ENCODE results near the gene HOXB3.

The HOXB3 gene

DNA sequence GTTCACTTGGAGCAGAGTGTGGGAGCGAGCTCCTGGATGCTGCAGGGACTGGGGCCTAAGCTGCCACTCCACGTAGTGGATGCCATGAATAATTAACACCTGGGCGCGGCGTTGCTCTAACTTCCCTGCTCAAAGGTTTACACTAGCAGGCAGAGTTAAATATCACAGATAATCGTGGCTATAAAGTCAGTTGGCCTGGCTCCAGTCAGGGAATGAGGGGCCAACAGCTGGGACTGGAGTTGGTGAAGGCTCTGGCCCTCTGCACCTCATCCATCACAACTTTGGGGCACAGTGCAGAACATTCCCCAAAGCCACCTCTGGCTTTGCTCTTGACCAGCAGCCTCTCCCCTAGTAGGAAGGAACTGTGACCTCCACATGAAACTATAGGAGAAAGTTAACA, 22.8 kb downstream of the HOXB3 start:
- no peak for DNase-seq

DNA sequence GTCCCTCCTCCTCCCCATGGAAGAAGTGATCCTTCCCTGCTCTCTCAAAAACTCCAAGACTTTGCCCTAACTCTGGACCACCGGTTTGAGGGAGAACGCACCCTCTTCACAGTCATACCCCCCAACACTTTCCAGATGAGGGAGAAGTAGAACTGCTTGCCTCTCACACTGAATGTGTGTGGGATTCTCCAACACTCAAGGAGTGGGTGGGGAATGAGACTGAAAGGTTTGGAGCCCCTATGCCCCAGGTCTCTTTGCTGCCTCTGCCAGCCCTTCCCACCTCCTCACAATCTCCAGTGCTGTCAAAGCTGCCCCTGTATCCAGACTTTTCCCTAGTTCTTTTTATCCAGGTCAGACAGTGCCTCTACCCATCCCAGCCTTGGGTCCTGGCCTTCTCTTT, 23.3 kb downstream of the HOXB3 start:
- no peak for DNase-seq

DNA sequence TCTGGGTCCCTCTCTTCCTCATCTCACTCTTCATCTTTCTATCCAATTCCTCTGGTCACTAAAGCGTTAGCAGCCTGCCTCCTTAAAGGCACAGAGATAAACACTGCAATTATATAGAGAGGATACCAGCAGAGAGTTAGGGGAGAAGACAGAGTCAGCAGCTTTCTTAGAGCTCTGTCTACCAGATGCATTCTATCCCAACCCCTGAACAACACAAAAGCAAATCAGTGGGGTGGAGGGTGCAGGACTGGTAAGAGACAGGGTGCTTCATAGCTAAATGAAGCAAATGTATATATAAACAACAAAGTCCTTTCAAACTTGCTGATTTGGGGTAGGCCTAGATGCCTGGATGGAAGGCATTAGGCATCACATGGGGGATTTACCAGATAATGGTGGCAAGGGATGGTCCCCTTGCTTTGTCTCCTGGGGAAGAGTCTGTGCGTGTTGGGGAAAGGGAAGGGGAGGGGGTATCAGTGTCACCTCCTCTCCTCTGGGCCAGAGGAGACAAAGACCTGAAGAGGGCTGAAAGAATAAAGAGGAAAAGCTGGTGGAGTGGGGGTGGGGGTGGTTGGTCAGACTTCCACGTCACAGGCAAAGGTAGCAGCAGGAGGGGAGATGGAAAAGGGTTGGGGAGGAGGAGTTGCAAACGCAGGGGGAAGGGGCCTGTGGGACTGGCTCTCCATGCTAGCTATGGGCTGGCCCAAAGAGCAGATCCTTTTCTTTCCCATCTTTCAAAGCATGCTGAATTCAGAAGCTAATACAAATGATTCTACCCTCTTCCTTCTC, 23.9 kb downstream of the HOXB3 start:
- DNase-seq = no peak

DNA sequence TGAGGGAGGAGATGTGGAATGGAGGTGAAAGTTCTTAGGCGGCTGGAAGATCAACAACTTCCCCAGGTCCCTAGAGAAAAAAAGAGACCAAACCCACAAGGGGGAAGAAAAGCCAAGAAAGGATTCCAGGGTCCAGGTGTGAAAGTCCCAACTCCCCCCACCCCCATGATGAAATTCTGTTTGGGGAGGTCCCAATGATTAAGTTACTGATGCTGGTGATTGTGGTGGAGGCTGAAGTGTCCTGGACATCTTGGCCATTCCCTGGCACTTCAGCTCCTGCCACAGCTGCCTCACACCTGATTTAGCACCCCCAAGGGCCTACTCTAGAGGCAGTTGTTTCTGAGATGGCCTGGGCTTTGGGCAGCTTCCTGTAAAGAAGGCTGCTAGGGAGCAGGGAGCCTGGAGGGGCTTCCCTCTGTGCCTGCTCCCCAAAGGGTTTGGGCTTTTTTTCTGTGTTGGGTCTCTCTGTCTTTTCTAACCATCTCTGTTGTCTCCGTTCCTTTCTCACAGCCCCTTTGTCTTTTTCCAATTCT, 25.0 kb downstream of the HOXB3 start:
- DNase-seq = no peak

DNA sequence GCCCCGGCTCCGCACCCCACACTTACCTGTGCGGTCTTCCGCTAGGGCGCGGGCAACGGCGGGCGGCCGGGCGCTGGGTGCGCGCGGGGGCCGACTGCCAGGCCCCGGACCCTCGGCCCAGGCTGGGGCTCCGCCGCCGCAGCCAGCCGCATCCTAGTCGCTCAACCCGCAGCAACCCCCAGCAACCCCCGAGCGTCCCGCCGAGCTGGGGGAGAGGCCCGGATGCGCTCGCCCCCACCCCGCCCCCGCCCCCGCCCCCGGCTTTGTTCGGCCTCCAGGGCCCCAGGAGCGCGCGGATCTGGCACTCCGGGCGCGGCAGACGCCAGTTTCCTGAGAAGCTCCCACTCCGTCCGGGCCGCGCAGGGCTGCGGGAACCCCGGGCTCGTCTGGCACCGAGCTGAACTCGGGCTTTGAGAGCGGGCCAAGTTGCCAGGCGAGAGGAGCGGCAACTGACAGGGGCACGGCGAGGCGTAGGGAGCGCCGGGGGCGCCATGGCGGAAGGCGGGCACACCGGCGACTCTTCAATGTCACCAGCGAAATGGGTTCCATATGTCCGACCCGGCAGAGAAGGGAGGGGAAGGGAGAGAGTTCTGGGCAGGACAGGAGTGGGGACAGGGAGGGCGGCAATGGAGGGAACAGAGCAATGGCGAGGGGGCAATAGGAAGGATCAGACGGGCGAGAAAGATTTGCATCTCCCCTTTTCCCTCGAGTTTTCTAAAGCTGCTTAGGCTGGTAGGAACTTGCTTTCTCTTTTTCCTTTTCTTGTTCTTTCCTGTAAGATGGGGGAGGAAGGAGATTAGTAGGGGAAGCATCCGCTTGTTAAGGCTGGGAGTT, 25.6 kb downstream of the HOXB3 start:
- no peak for DNase-seq

DNA sequence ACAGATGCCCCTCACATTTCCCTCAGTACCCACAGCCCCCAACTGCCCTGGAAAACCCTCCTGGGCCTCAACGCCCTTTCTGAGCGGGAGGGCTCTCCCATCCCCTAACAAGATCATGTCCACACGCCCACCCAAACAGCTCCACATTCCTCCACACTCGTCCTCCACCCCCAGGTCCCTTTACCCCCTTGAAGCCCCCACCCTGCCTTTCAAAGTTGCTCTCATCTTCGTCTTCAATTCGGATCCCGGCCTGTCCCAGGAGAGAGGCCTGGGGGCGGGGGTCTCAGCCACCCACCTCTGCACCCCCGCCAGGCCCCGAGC, 26.2 kb downstream of the HOXB3 start:
- no peak for DNase-seq

DNA sequence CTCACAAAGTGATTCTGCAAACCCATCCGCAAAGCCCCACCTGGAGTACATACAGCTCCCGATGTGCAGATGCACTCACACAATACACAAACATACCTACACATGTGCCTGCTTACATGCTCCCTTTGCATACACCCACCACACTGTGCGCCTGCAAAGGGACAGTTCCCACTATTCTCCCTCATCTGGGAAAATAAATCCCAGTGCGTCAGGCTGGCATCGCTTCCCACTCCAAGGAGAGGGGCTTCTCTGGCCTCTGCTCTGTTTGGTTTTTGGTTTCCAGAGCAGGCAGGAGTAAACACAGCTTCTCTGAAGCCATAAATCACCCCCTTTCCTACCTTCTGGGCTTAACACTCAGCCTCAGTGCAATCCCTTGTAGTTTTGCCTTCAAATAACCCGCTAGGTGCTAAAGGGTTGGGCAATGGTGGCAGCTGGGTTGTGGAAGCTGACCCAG, 26.6 kb downstream of the HOXB3 start:
- DNase-seq = no peak

DNA sequence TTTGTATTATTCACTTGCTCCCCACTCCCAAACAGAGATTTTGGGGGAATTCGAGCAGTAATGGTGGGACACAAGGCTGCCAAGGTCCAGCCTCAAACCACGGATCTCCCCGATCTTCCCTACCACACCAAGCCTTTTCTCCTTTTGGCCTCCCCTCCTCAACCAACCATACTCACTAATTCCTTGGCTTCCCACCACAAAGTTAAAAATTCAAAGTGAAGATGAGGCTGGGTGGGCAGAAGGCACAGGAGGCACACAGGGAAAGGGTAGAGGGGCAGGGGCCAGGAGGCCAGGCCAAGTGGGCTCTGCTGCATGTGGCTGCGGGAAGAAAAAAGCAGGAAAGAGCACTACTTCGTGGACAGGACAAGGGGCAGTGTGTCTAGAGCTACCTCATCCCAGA, 27.1 kb downstream of the HOXB3 start:
- no peak for DNase-seq

DNA sequence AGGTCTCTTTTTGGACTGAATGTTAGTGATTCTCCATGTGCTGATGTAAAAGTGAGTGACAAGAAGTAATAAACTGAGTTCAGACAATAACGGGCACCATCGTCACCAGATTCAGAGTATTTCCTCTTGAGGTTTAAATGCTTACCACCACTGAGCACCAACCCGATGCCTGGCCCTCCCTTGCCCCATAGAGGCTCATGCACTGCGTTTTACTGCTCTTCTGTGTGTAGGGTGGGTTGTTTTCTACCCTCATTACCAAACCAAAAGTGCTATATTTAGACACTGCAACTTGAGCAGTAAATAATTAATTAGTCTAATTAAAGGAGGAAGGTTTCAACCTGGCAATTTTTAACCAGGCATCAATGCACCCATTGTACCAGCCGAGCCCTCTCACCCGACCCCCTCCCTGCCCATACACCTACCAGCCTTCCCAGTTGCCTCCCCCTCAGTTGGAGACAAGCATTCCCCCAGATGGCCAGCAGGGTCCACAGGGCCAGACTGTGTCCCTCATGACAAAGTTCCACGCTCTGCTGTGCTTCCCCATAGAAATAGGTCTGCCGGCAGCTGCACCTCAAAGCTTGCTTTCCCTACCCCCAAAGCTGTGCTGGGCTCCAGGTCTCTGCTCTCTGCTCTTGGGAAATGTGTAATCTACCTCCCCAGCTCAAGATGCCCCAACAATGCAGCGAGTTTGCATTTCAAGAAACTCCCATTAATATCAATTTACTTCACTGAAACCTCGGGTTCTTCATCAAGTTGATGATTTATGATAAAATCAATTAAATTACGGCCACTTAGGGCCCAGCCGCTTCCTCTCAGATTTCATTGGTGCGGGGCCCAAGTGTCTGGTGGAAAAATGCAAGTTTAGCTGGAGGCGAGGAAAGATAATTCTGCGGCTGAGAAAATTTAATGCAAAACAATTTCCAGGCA, 27.9 kb downstream of the HOXB3 start:
- no peak for DNase-seq

DNA sequence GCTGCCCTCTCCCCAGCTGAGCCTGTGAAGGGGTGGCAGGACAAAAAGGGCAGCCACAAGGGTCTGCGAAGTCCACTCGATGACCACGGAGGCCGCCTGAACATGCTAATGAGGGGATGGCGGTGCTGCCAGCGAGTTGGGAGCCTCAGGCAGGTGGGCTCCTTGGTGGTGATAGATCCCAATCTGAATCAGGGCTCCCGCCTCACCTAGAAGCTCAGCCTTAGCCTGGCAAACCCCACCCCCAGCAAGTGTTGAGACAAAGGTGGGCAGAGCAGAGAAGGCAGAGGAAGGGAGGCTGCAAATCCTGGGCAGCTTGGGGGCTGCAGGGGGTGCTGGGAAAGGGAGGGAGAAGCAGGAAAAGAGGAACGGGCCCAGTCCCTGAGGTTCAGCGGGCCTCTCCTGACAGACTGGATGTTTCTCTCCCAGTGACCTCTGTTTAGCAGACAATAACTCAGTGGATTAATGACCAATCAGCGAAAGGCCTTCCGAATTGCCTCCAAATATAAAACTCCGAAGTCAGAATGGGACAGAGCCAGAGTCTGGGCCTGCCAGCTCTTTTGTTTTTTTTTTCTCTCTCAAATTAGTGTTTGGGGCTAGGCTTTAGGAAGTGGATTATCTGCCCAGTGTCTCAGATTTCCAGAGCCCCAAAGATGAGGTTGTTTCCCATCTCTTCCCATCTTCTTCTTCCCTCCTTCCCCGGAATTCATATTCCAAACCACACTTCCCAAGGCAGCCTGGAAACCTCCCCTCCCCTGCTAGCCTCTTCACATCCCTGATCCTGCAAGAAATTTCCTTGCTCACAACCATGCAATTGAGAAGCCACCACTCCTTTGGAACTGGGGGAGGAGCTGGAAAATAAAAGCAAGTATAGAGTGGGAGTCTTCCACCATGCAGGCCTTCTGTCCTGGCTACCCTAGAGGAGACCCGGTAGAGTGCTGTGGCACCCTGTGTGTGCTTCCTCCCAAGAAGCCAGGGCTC, 29.9 kb downstream of the HOXB3 start:
- DNase-seq = no peak

DNA sequence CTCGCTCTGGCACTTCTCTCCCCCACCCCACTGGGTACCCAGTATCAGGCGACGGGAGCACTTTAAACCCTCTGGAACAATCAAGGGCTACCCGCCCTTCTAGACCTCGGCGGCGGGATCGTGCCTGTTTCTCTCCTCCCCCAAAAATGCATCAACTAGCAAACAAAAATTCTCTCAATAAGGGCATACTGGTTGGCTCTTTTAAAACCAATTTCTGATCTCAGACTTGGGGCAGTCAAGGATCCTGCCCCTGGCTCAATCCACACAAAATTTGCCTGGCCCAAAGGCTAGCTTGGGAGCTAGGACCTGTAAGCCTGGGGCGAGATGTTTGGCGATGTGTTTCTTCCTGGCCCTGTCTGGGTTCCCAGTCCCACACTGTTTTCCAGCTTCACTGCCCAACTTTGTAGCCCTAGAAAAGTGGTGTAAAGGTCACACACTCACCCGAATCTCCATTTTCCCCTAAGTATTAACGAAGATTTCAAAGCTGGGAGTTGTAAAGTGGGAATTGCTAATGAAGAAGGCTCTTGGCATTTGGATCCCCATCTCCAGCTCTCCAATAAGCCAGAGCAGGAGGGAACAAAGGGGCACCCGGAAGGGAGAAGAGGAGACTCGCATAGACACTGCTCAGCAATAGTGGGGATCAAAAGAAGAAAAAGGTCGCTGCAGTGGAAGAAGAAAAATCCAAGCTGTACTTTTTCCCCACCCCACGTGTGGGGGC, 30.8 kb downstream of the HOXB3 start:
- DNase-seq = no peak

DNA sequence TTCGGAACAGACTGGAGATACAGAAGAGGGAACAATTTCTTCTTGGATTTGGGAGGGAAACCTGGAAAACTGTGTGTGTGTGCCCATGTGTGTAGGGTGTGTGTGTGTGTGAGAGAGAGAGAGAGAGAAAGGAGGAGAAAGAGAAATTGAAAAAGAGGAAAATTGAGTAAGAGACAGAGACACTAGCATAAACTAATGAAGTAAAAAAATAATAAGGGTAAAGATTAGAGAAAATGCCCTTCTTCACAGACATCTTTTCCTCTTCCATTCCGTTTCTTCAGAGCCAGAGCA, 31.3 kb downstream of the HOXB3 start:
- DNase-seq = no peak

DNA sequence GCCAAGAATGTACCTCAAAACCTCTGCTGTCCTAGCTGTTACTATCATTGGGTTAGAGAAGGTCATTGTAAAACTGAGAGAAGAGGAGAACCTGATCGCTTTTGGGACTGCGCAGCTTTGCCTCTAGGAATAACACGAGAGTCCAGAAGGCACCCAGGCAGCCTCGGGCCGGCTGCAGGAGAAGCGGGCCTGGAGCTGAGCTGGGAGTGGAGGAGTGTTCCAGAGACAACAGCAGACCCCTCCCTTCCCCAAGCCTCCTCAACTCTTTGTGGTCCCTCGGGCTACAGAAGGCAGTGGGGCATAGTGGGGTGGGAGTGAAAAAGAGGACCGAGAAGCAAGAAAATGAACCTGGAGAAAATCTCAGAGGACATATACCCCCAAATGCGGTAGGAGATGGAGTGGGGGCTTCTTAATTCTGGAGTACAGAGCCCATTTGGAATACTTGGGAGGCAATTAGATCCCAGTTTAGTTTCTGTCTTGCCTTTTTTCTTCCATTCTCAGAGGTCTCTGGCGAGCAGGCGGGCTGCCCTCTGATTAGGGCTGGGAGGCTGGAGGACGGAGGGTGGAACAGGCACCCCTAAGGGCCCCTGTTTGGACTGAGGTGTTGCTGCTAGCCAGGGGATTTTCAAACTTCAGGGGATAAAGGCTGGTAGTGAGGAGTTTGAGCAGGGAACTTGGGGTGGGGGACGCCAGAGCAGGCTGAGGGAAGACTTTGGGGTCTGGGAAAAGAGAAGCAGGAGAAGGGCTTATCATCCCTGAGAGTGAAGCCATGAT, 31.8 kb downstream of the HOXB3 start:
- DNase-seq = no peak

DNA sequence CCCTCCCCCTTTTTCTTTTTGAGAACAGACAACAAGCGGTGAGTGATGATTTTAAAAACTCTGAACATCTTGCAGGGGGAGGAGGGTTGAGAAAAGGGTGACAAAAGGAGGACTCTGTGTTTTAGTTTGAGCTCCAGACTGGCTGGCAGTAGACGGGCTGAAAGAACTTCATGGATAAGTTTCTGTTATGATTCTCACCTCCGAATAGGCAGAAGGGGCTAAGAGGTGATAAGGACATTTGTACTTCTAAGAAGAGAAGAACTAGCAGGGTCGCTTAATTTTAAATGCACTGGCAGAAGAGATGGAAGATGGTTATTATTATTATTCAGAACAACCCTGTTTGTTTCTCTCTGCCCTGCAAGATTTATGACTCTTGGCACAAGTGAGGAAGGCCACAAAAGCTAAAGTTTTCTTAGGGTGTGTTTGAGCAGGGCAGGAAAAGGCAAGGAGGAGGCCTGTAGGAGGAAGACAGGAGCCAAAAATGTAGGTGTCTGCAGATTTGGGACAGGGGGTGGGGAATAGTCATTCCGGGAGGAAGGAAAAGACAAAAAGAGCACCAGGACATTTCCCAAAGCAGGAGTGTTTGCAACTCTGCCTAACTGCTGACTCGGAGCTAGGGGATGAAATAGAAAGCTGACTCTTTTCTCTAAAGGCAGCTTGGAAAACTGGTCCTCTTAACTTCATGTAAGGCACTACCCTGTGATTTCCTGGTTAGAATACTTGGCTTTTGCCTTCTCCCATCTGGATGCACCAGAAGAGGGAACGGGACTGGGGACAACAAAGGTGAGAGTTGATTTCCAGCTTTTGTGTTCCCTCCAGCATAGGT, 33.3 kb downstream of the HOXB3 start:
- no peak for DNase-seq

DNA sequence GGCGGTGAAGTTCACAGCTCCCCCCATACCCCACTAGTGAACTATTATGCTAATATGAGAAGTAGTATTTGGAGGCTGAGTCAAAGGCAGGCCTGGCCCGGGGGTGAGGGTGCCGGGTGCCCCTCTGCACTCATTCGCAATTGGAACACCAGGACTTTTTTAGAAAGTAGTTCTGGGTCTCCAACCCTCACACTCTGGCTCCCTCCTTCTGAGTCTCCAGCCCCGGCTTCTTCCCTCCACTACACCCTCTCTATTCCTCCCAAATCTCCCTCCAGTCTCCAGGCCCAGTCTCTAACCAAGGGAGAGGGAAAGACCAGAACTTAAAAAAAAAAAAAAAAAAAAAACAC, 33.8 kb downstream of the HOXB3 start:
- DNase-seq = no peak

DNA sequence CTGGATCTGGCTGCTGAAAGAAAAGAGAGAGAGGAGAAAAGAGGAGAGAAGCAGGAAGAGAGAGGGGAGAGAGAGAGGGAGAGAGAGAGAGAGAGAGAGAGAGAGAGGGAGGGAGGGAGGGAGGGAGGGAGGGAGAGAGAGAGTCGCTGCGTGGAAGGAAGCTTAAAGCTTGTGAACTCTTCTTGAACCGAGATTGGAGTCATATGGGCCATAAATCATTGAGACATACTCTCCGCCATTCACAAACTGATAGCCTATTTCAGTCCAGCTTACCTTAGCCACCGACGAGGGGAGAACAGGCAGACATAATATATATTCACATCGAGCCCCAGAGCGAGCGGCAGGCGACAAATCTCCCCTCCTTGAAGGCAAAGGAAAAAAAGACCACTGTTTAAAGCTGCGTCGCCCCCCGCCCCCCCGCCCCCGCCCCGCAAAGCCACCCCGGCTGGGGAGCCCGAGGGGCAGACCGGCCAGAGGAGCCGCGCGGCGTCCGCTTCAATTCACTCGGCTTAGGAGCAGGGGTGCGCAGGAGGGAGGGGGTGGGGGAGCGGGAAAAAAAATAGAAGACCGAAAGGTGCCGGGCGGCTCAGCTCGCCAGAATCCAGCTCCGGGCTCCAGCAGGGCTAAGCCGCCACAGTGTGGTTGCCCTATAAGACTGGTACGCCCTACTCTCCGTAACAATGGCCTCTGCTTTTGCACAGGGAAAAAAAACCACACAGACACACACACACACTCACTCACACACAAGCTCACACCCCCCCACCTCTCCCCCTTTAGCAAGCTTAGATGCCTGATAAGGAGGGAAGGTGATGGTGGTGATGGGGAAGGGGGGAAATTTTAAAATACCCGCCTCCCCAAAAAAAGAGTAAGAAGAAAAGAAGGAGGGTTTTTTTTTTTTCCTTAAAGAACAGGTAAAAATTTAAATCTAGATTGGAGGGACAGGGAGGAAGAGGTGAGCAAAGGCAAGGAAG, 34.5 kb downstream of the HOXB3 start:
- DNase-seq = no peak

DNA sequence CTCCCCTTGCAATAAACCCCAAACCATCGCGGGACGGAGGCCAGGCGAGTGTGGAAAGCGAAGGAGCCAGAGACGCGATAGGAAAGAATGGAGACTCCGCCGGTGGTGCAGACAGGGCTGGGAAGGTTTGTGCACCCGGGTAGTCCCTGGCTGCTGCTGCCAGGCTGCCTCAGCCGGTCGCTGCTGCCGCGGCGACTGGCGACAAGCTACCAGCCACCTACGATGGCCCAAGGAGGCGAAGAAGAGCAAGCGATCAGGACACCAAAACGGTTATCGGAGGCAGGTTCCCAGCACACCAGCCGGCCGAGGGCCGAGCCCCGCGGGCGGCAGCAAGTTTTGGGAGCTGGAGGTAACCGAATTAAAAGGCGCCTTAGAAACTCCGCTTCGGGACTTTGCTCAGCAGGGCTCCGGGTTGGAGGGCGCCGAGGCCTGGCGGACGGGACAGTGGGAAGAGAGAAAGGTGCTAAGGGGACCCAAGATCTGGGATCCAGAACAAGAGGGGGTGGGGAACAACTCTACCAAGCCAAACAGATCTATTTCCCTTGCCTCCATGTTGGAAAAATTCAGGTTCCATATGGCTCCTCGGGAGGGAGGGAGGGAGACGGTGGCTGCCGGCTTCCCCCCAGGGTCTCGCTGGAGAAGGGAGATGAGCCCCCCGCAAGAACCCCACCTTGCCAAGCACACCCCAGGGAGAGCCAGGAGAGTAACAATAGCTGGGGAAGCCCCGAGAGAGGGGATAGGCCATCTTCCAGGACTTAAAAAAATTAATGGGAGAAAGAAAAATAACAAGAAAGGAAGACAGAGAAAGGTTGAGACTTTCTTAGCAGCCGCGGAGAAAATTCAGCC, 35.4 kb downstream of the HOXB3 start:
- no peak for DNase-seq

DNA sequence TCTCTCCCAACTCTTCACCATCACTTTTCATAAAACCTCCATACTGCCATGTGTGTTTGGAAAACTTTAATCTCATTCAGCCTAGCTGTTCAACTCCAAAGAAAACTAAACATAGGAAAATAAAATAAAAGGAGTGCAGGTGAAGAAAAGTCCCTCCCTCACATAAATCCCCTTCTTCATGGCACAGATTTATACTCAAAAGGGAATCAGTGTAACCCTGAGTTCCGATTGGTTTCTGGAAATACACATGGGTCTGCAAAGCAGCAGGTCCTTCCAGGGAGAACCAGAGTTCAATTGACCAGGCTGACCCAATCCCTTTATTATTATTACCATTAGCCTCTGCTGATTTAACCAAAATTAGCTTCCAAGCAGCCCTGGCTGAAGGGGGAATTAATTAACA, 36.2 kb downstream of the HOXB3 start:
- DNase-seq = no peak

Data from NCI-H2171 (cell line).